HEK293 (cell line): ENCODE data around the gene HOXA10.

Experiments used
- GFI1B ChIP-seq: fragments of 450-650 bp; formaldehyde crosslinking; IDR thresholded peaks from 2 replicates; pipeline ENCODE4 v1.5.1; 2016; ENCODE audit warnings: missing biosample characterization, missing genetic modification characterization
- GLI4 ChIP-seq: fragments of 450-650 bp; formaldehyde crosslinking; IDR thresholded peaks from 2 replicates; pipeline ENCODE4 v1.5.1; 2016; ENCODE audit warnings: missing biosample characterization, missing genetic modification characterization
- KLF1 ChIP-seq: fragments of 450-650 bp; formaldehyde crosslinking; IDR thresholded peaks from 2 replicates; pipeline ENCODE4 v1.5.1; 2016; ENCODE audit warnings: missing biosample characterization, missing genetic modification characterization
- KLF7 ChIP-seq: fragments of 450-650 bp; formaldehyde crosslinking; IDR thresholded peaks from 2 replicates; pipeline ENCODE4 v1.5.1; 2016; ENCODE audit warnings: missing biosample characterization, missing genetic modification characterization, borderline replicate concordance
- KLF9 ChIP-seq: fragments of 450-650 bp; formaldehyde crosslinking; IDR thresholded peaks from 2 replicates; pipeline ENCODE4 v1.5.1; 2016; ENCODE audit warnings: missing biosample characterization, missing genetic modification characterization, low read depth
- PRDM4 ChIP-seq: fragments of 450-650 bp; formaldehyde crosslinking; IDR thresholded peaks from 2 replicates; pipeline ENCODE4 v1.5.1; 2017; ENCODE audit warnings: missing biosample characterization, missing genetic modification characterization
- SCRT1 ChIP-seq: fragments of 450-650 bp; formaldehyde crosslinking; IDR thresholded peaks from 2 replicates; pipeline ENCODE4 v1.5.1; 2016; ENCODE audit warnings: missing biosample characterization, missing genetic modification characterization, borderline replicate concordance
- SP2 ChIP-seq: fragments of 450-650 bp; formaldehyde crosslinking; IDR thresholded peaks from 2 replicates; pipeline ENCODE4 v1.5.1; 2016; ENCODE audit warnings: missing biosample characterization, missing genetic modification characterization
- TRIM28 ChIP-seq: IDR thresholded peaks from 2 replicates; pipeline ENCODE4 v1.6.1; 2011; ENCODE audit warnings: low read length, control low read depth, borderline replicate concordance
- YY1 ChIP-seq: fragments of 450-650 bp; formaldehyde crosslinking; IDR thresholded peaks from 2 replicates; pipeline ENCODE4 v1.5.1; 2018; ENCODE audit warnings: missing biosample characterization, missing genetic modification characterization
- YY2 ChIP-seq: fragments of 450-650 bp; formaldehyde crosslinking; IDR thresholded peaks from 2 replicates; pipeline ENCODE4 v1.5.1; 2016; ENCODE audit warnings: missing biosample characterization, missing genetic modification characterization
- ZBTB10 ChIP-seq: fragments of 450-650 bp; formaldehyde crosslinking; IDR thresholded peaks from 2 replicates; pipeline ENCODE4 v1.5.1; 2016; ENCODE audit warnings: missing biosample characterization, missing genetic modification characterization
- ZBTB11 ChIP-seq: fragments of 450-650 bp; formaldehyde crosslinking; conservative IDR thresholded peaks from 2 replicates; pipeline ENCODE4 v1.5.1; 2016; ENCODE audit warnings: low read depth, missing biosample characterization, missing genetic modification characterization
- ZFP69B ChIP-seq: fragments of 450-650 bp; formaldehyde crosslinking; IDR thresholded peaks from 2 replicates; pipeline ENCODE4 v1.5.1; 2016; ENCODE audit warnings: missing biosample characterization, missing genetic modification characterization
- ZNF114 ChIP-seq: fragments of 450-650 bp; formaldehyde crosslinking; IDR thresholded peaks from 2 replicates; pipeline ENCODE4 v1.5.0; 2017; ENCODE audit warnings: missing biosample characterization, missing genetic modification characterization
- ZNF133 ChIP-seq: fragments of 450-650 bp; formaldehyde crosslinking; IDR thresholded peaks from 2 replicates; pipeline ENCODE4 v1.5.1; 2016; ENCODE audit warnings: missing biosample characterization, missing genetic modification characterization
- ZNF184 ChIP-seq: fragments of 450-650 bp; IDR thresholded peaks from 2 replicates; pipeline ENCODE4 v1.5.1; 2018; ENCODE audit warnings: missing biosample characterization, mild to moderate bottlenecking, missing genetic modification characterization
- ZNF341 ChIP-seq: fragments of 450-650 bp; formaldehyde crosslinking; IDR thresholded peaks from 2 replicates; pipeline ENCODE4; 2016; ENCODE audit warnings: low read depth, missing biosample characterization, missing genetic modification characterization
- ZNF48 ChIP-seq: fragments of 450-650 bp; formaldehyde crosslinking; IDR thresholded peaks from 2 replicates; pipeline ENCODE4 v1.5.1; 2016; ENCODE audit warnings: missing biosample characterization, missing genetic modification characterization
- ZNF529 ChIP-seq: fragments of 450-650 bp; formaldehyde crosslinking; IDR thresholded peaks from 2 replicates; pipeline ENCODE4 v1.5.1; 2017; ENCODE audit warnings: missing genetic modification characterization, missing biosample characterization; ENCODE audit not compliant: insufficient replicate concordance
- ZNF548 ChIP-seq: fragments of 450-650 bp; formaldehyde crosslinking; IDR thresholded peaks from 2 replicates; pipeline ENCODE4 v1.5.1; 2016; ENCODE audit warnings: missing biosample characterization, missing genetic modification characterization
- ZNF571 ChIP-seq: fragments of 450-650 bp; formaldehyde crosslinking; IDR thresholded peaks from 2 replicates; pipeline ENCODE4 v1.5.0; 2017; ENCODE audit warnings: missing biosample characterization, missing genetic modification characterization
- ZNF580 ChIP-seq: fragments of 450-650 bp; formaldehyde crosslinking; IDR thresholded peaks from 2 replicates; pipeline ENCODE4 v1.5.1; 2016; ENCODE audit warnings: missing biosample characterization, missing genetic modification characterization
- ZNF692 ChIP-seq: fragments of 450-650 bp; formaldehyde crosslinking; IDR thresholded peaks from 2 replicates; pipeline ENCODE4 v1.5.1; 2016; ENCODE audit warnings: missing biosample characterization, missing genetic modification characterization
- ZNF76 ChIP-seq: fragments of 450-650 bp; formaldehyde crosslinking; IDR thresholded peaks from 2 replicates; pipeline ENCODE4; 2016; ENCODE audit warnings: low read depth, missing biosample characterization, missing genetic modification characterization, borderline replicate concordance
- ZNF791 ChIP-seq: fragments of 450-650 bp; formaldehyde crosslinking; IDR thresholded peaks from 2 replicates; pipeline ENCODE4 v1.5.1; 2016; ENCODE audit warnings: missing biosample characterization, missing genetic modification characterization
- ZNF830 ChIP-seq: fragments of 450-650 bp; IDR thresholded peaks from 2 replicates; pipeline ENCODE4 v1.5.0; 2018; ENCODE audit warnings: missing biosample characterization, missing genetic modification characterization, low read depth, mild to moderate bottlenecking, moderate library complexity
- ZSCAN4 ChIP-seq: fragments of 450-650 bp; formaldehyde crosslinking; IDR thresholded peaks from 2 replicates; pipeline ENCODE4 v1.5.1; 2017; ENCODE audit warnings: missing biosample characterization, missing genetic modification characterization

HOXA10 gene

GRCh38 chr7:27151931-27152815, 21.9 kb downstream of the HOXA10 start, which contains the start of gene HOXA3 (continued):
- TF ChIP-seq ZNF830 (tag by site-specific recombination) (no peak), ZNF529 (tag by site-specific recombination) (no peak), GLI4 (peak; percentile 87), ZNF184 (0 out of 2 replicates have a peak, but pooled peaks have one; percentile 36), GFI1B (no peak), ZBTB10 (tag by site-specific recombination) (peak; percentile 72), KLF7 (peak; percentile 61; the same call in 1 of the 2 replicates), KLF9 (tag by site-specific recombination) (0 out of 2 replicates have a peak, but pooled peaks have one; percentile 27), SCRT1 (tag by site-specific recombination) (no peak), YY1 (tag by site-specific recombination) (0 out of 2 replicates have a peak, but pooled peaks have one; percentile 66), ZNF133 (tag by site-specific recombination) (no peak), YY2 (tag by site-specific recombination) (no peak), ZNF76 (tag by site-specific recombination) (peak; percentile 87), ZNF341 (tag by site-specific recombination) (peak; percentile 30), ZFP69B (peak; percentile 45; the same call in 1 of the 2 replicates), ZNF114 (no peak), ZNF548 (no peak), ZNF571 (tag by site-specific recombination) (no peak), ZSCAN4 (tag by site-specific recombination) (peak; percentile 95), TRIM28 (no peak), PRDM4 (tag by site-specific recombination) (peak; percentile 44), ZNF580 (tag by site-specific recombination) (no peak), KLF1 (peak; percentile 33), ZNF692 (tag by site-specific recombination) (peak; percentile 33; the same call in 1 of the 2 replicates), ZBTB11 (tag by site-specific recombination) (no peak), ZNF48 (tag by site-specific recombination) (no peak), SP2 (tag by site-specific recombination) (peak; percentile 26), ZNF791 (tag by site-specific recombination) (no peak)
